Erythroblast (primary cell): ENCODE measurements around the gene CDK17.

Experiments used
- GATA1 ChIP-seq: IDR thresholded peaks from 2 replicates; pipeline ENCODE4 v1.6.1; 2011; ENCODE audit warnings: low read depth, mild to moderate bottlenecking, control low read depth, low read length, moderate library complexity
- POLR2A ChIP-seq: IDR thresholded peaks from 2 replicates; pipeline ENCODE4 v1.6.1; 2011; ENCODE audit warnings: mild to moderate bottlenecking, low read length

DNA sequence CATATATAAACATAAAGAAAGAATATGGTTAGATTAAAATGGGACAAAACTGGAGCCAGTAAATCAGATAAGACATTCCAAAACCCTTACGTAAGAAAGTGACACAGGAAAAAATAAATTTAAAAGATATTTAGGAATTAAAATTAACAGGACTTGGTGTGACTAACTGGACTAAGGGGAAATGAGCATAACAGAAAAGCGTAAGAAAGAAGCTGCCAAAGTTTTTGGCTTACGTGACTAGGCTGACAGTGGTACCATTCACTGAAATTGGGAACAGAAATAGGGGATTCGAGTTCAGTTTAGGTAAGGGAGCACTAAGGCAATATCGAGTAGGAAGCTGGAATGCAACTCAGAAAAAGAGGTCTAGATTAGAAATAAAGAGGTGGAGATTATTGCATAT is 7.8 kb downstream of the CDK17 start:
- TF ChIP-seq POLR2A (no peak), GATA1 (no peak)
